Right renal pelvis (tissue), 4 donors: Measurements from ENCODE around the gene NPHP1. TPM values are rescaled to one million over a fixed set of nuclear protein-coding genes. Genes with fewer than 3 reads are reported as not detected.
"Not testable (repeated sequence)": the region's sequence is repeated elsewhere in the genome, so short reads cannot be mapped to it uniquely, and the experiment has no call there.

Source experiments
- DNase-seq, 4 donors: peaks; one replicate each; pipeline ENCODE4 v3.0.0-alpha.2; 2013; ENCODE audit warnings: low read depth in 4 of 4, low spot score in 3 of 4, missing footprints in 1 of 4
- polyA plus RNA-seq, 4 donors: library from polyadenylated mRNA; unstranded; fragments of 120-200 nt; gene quantifications; one replicate each; pipeline ENCODE4 v1.2.1, GENCODE V29; 2013; ENCODE audit not compliant: insufficient read length in 4 of 4

Gene NPHP1
- polyA plus RNA-seq, 4 donors: 13.8 to 20.8 (median 15.7) TPM

- DNase-seq: no peak
Measured at GRCh38 chr2:110205660-110206455, 1.0 kb upstream of the NPHP1 start.

DNA sequence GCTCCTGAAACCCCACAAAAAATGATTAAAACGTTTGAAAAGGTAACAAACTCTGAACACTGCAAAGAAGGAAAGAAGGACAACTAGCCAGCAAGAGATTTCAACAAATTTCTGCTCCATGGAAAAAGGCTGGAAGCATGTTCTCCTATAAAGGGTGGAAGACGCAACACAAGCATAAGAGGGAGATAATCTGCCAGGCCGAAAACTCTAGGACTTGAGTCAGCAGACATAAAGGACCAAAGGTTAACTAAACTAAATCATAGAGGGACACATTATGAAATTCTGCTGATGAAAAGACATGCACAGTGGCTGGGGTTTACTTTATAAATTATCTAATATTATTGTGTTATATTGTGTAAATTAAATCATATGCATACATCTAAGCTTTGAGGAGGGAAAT, 6.8 kb downstream of the NPHP1 start:
- no peak for DNase-seq

DNA sequence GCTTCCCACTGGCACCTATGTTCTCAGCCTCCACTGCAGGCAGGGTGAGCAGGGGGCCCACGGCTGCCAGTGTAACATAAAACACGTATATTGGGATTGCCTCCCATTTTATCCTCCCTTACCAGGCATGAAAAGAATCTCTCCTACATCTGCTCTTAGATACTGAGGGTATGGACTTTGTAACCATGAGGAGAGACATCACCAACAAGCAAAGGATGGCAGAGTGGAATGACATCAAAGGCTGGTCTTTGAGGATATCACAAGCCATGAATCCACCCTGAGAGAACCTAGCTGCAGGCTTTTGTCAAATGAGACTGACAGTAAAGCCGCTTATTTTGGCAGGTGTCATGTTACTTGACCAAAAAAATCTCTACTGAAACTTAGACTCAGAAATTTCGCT, 7.4 kb downstream of the NPHP1 start:
- DNase-seq: no peak

DNA sequence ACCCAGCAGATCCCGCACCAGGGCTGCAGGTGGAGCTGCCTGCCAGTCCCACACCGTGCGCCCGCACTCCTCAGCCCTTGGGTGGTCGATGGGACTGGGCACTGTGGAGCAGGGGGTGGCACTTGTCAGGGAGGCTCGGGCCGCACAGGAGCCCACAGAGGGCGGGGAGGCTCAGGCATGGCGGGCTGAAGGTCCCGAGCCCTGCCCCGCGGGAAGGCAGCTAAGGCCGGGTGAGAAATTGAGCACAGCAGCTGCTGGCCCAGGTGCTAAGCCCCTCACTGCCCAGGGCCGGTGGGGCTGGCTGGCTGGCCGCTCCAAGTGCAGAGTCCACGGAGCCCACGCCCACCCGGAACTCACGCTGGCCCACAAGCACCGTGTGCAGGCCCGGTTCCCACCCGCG, 14.6 kb downstream of the NPHP1 start:
- DNase-seq: not testable (repeated sequence)

GRCh38 chr2:110182449-110182848, 22.4 kb downstream of the NPHP1 start:
- no peak for DNase-seq

DNA sequence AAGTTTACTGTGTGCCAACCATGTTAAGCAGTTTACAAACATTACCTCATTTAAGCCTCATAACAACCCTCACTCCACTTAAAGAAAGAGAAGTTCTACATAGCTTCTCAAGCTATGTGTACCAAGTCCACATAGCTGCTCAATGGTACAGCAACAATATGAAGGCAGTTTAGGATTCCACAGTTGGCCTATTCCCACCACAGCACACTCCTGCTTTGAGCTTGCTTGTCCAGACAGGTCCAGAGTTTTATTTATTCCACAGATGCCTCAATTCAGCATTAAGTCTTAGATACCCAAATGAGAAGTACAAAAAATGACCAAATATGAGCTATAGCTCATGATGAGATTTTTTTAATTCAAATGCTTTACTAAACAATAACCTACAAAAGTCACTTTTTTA, 24.8 kb downstream of the NPHP1 start:
- no peak for DNase-seq

DNA sequence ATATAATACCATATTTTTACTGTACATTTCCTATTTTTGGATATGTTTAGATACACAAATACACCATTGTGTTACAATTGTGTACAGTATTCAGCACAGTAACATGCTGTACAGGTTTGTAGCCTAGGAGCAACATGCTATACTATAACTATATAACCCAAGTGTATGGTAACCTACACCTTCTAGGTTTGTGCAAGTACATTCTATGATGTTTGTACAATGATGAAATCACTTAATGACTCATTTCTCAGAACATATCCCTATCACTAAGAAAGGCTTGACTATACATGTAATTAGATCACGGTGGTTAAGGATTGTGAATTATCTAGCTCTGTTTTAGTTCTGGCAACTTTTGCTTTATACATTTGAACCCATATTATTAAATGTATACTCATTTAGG, 31.3 kb downstream of the NPHP1 start:
- DNase-seq: no peak

DNA sequence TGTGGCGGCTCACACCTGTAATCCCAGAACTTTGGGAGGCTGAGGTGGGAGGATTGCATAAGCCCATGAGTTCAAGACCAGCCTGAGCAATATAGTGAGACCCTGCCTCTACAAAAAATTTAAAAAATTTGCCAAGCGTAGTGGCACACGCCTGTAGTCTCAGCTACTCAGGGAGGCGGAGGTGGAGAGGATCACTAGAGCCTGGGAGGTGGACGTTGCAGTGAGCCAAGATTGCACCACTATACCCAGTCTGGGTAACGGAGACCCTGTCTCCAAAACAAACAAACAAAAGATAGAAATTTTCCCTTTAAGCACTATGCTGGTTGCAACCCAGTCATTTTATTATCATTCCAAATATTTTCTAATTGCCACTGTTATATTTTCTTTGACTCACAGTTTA, 32.3 kb downstream of the NPHP1 start:
- DNase-seq: no peak

DNA sequence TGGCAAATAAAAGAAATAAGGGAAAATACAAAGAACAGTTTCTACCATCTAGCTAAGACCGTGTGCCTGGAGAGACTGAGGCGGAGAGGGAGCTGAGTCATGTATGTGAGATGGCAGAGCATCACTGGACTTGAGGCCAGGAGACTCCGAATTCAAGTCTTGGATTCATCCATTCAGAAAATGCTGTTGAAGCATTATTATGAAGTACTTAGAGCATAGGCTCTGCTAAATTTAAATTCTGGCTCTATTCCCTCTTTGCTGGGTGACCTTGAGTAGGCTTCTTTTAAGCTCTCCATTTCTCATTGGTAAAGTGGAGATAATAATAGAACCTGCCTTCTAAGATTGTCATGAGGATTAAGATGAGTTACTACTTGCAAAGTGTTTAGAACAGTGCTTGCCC, 34.7 kb downstream of the NPHP1 start:
- no peak for DNase-seq

GRCh38 chr2:110167326-110168000, 37.4 kb downstream of the NPHP1 start:
- DNase-seq: no peak

DNA sequence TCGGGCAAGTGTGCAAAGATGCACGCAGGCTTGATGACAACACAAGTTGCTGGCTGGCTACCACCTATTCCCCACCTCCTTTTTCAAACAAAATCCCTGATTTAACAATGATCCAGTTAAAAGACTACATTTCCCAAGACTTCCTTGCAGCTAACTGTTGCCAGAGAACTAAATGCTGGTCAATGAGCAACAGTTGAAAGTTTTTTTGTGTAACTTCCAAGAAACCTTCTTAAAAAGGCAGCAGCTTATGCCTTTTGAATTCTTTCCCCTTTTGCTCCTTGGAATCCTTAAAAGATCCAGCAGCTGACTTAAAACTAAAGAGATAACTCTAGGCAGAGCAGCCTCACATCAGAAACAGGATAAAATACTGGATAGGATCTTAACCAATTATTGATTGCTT, 38.5 kb downstream of the NPHP1 start:
- DNase-seq: no peak

GRCh38 chr2:110157153-110157793, 47.5 kb downstream of the NPHP1 start:
- DNase-seq: peak; percentile 1 to 29 (median 14)

DNA sequence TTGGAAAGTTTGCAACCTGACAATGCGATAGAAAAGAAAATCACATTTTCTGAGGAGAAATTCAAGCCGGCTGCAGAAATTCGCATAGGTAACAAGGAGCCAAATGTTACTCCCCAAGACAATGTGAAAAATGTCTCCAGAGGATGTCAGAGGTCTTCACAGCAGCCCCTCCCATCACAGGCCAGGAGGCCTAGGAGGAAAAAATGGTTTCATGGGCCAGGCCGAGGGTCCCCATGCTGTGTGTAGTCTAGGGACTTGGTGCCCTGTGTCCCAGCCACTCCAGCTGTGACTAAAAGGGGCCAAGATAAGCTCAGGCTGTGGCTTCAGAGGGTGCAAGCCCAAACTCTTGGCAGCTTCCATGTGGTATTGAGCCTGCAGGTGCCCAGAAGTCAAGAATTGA, 50.0 kb downstream of the NPHP1 start:
- not testable (repeated sequence) for DNase-seq

DNA sequence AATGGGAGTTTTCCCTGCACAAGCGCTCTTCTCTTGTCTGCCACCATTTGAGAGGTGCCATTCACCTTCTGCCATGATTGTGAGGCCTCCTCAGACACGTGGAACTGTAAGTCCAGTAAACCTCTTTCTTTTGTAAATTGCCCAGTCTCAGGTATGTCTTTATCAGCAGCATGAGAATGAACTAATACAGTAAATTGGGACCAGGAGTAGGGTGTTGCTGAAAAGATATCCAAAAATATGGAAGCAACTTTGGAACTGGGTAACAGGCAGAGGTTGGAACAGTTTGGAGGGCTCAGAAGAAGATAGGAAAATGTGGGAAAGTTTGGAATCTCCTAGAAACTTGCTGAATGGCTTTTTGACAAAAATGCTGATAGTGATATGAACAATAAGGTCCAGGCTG, 50.6 kb downstream of the NPHP1 start:
- DNase-seq: not testable (repeated sequence)

- no peak for DNase-seq
Measured at GRCh38 chr2:110153416-110153815, 51.4 kb downstream of the NPHP1 start.

- no peak for DNase-seq
Measured at GRCh38 chr2:110152943-110153342, 51.9 kb downstream of the NPHP1 start.

- no peak for DNase-seq
Measured at GRCh38 chr2:110149330-110150220, 55.2 kb downstream of the NPHP1 start.

GRCh38 chr2:110146945-110147332, 57.9 kb downstream of the NPHP1 start:
- DNase-seq: no peak

DNA sequence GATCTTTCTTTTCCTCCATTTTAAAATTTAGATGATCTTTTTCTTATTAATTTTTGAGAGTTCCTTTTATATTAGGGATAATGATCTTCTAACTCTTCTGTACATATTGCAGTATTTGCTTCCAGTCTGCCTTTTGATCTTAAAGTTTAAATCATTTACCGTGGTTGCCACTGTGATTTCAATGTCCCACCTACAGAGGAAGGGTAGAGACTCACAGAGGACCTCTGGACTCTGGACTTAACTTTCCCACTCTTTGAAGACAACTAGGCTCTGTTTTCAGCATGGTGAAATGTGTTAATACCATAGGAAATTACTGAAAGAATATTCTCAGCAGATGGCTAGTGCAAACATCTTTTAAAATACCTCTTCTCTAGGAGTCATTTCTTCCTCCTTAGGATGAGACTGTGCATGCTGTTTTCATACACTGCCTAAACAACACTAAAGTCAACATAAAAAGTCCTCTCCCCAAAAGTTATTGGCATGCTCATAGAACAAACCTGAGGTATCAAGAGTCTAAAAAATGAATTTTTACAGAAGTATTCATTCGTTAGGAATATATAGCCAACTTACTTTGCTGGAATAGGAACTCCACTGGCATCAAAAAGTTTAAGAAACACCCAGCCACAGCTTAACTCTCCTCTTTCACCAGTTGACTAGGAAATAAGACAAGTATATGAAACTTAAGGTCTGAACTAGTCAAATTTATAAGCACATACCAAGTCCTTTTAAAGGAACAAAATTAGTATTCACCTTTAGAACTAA, 58.4 kb downstream of the NPHP1 start:
- no peak for DNase-seq

GRCh38 chr2:110143982-110144381, 60.8 kb downstream of the NPHP1 start:
- no peak for DNase-seq
